Activated naive CD4-positive, alpha-beta T cell treated with anti-CD3 and anti-CD28 coated beads, Interleukin-2, amount 50 U/mL, for 24 hours (primary cell): ENCODE measurements around the gene KLF3.
A peak's percentile ranks its signal among the peaks of the same experiment; 100 is the strongest.

Source experiments
- H3K27ac Mint-ChIP-seq: one replicate; pipeline ENCODE4 v1.8.0; 2021; ENCODE audit warnings: mild to moderate bottlenecking, mixed read lengths
- H3K27me3 Mint-ChIP-seq: one replicate; pipeline ENCODE4 v1.8.0; 2021; ENCODE audit warnings: mixed read lengths
- H3K36me3 Mint-ChIP-seq: one replicate; pipeline ENCODE4 v1.8.0; 2021; ENCODE audit warnings: mixed read lengths
- H3K4me1 Mint-ChIP-seq: one replicate; pipeline ENCODE4 v1.8.0; 2021; ENCODE audit warnings: mixed read lengths
- H3K4me3 Mint-ChIP-seq: one replicate; pipeline ENCODE4 v1.8.0; 2021; ENCODE audit warnings: mild to moderate bottlenecking, mixed read lengths
- H3K9me3 Mint-ChIP-seq: one replicate; pipeline ENCODE4 v1.8.0; 2021; ENCODE audit warnings: mixed read lengths

KLF3 gene

DNA sequence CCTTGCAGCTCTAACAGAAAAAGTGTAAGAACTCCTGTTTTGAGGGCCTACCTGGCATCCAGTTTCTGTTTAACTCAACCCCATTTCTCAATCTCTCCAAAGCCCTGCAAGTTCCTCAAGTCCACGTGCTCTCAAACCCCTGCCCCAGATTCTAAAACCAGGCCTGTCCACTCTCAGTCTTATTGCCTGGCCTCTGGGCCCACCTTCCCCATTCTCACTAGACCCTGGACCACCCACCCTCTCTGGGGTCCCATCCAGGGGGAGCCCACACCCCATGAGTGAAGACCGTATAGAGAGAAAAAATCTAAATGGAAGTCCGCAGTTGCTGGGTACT lies 60.4 kb downstream of the KLF3 start:
- no peaks in the 10 kb centered on the region for H3K36me3 Mint-ChIP-seq
- H3K27ac Mint-ChIP-seq = no peak overlapping the region
- H3K27me3 Mint-ChIP-seq = no peaks in the 10 kb centered on the region

GRCh38 chr4:38728631-38729141 lies 64.7 kb downstream of the KLF3 start:
- no peak overlapping the region for H3K4me3 Mint-ChIP-seq
- H3K9me3 Mint-ChIP-seq = peaks cover 2% of the 10 kb centered on the region
- H3K27me3 Mint-ChIP-seq = no peaks in the 10 kb centered on the region
- H3K36me3 Mint-ChIP-seq = no peaks in the 10 kb centered on the region
- H3K4me1 Mint-ChIP-seq = peaks cover 15% of the 10 kb centered on the region
- H3K27ac Mint-ChIP-seq = no peak overlapping the region

More for the DNA sequence above, 60.4 kb downstream of the KLF3 start:
- H3K4me3 Mint-ChIP-seq = no peak overlapping the region
- no peaks in the 10 kb centered on the region for H3K9me3 Mint-ChIP-seq
- H3K4me1 Mint-ChIP-seq = peaks cover 4% of the 10 kb centered on the region

- Mint-ChIP-seq H3K36me3 (no peaks in the 10 kb centered on the region), H3K4me3 (no peak overlapping the region), H3K9me3 (peaks cover 5% of the 10 kb centered on the region), H3K4me1 (peaks cover 20% of the 10 kb centered on the region), H3K27me3 (no peaks in the 10 kb centered on the region), H3K27ac (peak overlapping the region; percentile 35)
These were observed 66.5 kb downstream of the KLF3 start for GRCh38 chr4:38730493-38730829.

- peaks cover 20% of the 10 kb centered on the region for H3K4me1 Mint-ChIP-seq
- H3K27me3 Mint-ChIP-seq = no peaks in the 10 kb centered on the region
- peaks cover 5% of the 10 kb centered on the region for H3K9me3 Mint-ChIP-seq
These were observed 67.0 kb downstream of the KLF3 start for GRCh38 chr4:38730830-38731646.

GRCh38 chr4:38733663-38734062 lies 69.7 kb downstream of the KLF3 start:
- Mint-ChIP-seq H3K9me3 (peaks cover 5% of the 10 kb centered on the region), H3K27ac (peak overlapping the region; percentile 82), H3K27me3 (no peaks in the 10 kb centered on the region), H3K4me3 (no peak overlapping the region), H3K36me3 (no peaks in the 10 kb centered on the region), H3K4me1 (peaks cover 19% of the 10 kb centered on the region)

More at GRCh38 chr4:38730830-38731646, 67.0 kb downstream of the KLF3 start:
- Mint-ChIP-seq H3K36me3 (no peaks in the 10 kb centered on the region), H3K27ac (peak overlapping the region; percentile 35), H3K4me3 (no peak overlapping the region)

DNA sequence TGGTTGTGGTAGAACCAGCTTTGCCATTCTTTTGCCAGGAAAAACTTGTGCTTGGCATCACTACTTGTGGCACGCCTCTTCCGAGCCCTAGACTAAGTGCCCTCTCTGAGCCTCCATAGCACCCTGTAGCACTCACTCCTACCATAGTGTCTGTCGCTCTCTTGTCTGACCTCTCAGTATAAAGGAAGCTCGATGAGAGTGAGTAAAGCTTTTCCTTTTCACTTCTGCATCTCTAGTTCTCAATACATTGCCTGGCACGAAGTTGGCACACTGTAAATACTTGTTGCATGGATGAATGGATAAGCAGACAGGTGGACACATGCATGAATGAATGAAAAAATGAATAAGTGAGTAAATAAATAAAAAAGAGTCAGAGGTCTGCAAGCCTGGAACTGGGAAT lies 70.4 kb downstream of the KLF3 start:
- Mint-ChIP-seq H3K9me3 (peaks cover 5% of the 10 kb centered on the region), H3K36me3 (no peaks in the 10 kb centered on the region), H3K4me1 (peaks cover 16% of the 10 kb centered on the region), H3K27ac (no peak overlapping the region), H3K27me3 (no peaks in the 10 kb centered on the region), H3K4me3 (no peak overlapping the region)

DNA sequence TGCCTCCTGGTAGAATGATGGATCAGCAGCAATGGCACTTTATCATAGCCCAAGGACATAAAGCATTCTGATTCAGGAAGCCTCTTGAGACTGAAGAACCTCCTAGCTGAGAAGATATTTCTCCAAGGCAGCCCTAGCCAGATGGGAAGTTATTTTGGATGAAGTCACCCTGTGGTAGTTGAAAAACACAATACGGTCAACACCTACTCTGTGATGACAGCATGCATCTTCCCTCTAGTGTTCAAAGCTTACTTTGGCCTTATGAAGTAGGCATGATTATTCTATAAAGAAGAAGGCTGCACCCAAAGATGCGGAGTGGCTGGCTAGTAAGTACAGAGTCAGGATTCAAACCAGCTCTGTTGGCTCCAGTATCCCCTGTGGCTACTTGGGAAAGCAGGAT lies 70.9 kb downstream of the KLF3 start:
- Mint-ChIP-seq H3K27me3 (no peaks in the 10 kb centered on the region), H3K4me3 (no peak overlapping the region), H3K36me3 (no peaks in the 10 kb centered on the region), H3K4me1 (peaks cover 16% of the 10 kb centered on the region), H3K9me3 (peaks cover 5% of the 10 kb centered on the region), H3K27ac (no peak overlapping the region)

GRCh38 chr4:38735870-38736269 lies 71.9 kb downstream of the KLF3 start:
- H3K4me3 Mint-ChIP-seq = no peak overlapping the region
- H3K27me3 Mint-ChIP-seq = peaks cover 1% of the 10 kb centered on the region
- no peaks in the 10 kb centered on the region for H3K36me3 Mint-ChIP-seq
- H3K4me1 Mint-ChIP-seq = peaks cover 11% of the 10 kb centered on the region
- H3K9me3 Mint-ChIP-seq = peaks cover 5% of the 10 kb centered on the region
- H3K27ac Mint-ChIP-seq = no peak overlapping the region

DNA sequence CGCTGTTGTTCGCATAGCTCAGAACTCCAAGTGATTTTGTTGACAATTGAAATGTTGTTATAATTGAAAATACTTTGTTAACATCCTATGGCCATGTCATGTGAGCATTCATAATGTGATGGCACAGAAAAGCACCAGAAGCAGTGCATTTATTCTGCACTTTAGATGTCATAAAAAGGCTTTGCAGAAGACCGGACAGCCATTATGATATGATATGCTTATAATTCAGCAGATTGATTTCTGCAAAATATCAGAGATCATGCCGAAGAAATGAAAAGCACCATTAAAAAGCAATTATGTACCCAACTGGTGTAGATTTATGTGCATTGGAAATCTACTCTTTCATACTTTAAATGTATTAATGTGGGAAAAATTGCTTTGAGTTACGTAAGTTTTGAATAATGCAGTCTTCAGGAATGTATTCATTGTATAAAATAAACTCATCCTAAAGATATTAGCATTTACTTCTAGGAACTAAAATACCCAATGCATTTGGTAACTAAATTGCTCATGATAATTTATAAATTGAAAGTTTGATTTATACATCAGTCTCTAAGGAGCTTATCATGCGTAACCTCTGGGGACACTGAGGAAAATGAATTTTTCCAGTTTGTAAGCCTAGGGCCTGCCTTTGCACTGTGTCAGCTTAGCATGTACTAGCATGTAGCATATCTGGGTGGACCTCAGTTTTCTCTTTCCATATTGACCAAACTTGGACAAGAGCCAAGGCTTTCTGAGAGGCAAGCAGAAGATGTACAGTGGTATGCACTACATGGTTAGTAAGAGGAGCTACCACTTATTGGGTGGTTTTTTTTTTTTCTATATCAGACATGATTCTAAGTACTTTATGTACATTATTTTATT lies 75.2 kb downstream of the KLF3 start:
- Mint-ChIP-seq H3K27ac (no peak overlapping the region), H3K9me3 (no peaks in the 10 kb centered on the region), H3K4me3 (no peak overlapping the region), H3K27me3 (peaks cover 1% of the 10 kb centered on the region), H3K36me3 (no peaks in the 10 kb centered on the region), H3K4me1 (peaks cover 8% of the 10 kb centered on the region)

DNA sequence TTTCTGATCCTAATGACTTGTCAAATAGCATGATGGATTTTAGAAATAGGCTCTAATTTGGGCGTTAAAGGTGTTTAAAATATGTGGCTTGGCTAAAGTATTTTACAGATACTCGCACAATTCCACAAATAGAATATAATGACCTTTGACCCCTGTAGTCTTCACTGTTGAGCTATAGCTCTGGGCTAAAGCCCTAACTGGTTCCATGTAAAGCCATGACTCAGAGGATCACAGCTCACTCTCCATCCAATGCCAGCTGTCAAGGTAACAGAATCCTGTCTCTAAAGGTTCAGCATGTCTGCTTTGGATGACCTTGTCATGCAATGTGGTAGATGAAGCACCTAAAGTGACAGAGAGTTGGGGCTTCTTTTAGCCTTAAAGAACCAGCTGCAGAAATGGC lies 76.3 kb downstream of the KLF3 start:
- Mint-ChIP-seq H3K27ac (no peak overlapping the region), H3K36me3 (no peaks in the 10 kb centered on the region), H3K4me1 (peaks cover 5% of the 10 kb centered on the region), H3K9me3 (no peaks in the 10 kb centered on the region), H3K4me3 (no peak overlapping the region), H3K27me3 (peaks cover 1% of the 10 kb centered on the region)

DNA sequence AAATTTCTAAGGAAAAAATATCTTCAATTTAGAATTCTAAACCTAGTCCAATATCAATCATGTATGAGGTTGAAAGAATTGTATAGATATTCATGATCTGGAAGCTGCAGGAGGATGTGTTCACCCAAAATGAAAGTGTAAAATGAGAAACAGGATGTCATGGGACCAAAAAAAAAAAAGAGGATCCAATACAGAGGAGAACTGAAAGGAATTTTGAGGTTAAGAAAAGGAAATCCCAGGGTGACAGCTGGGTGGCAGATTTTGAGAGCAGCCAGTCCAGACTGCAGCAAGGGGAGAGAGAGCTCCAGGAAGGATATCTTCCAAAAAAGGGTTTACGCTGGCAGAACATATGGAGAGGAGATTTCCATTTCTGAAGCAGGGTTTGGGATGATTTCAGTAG lies 79.9 kb downstream of the KLF3 start:
- Mint-ChIP-seq H3K9me3 (peaks cover 12% of the 10 kb centered on the region), H3K27ac (no peak overlapping the region), H3K4me3 (no peak overlapping the region), H3K27me3 (peaks cover 1% of the 10 kb centered on the region), H3K36me3 (peaks cover 6% of the 10 kb centered on the region), H3K4me1 (peaks cover 5% of the 10 kb centered on the region)

- H3K36me3 Mint-ChIP-seq = peaks cover 6% of the 10 kb centered on the region
- H3K4me3 Mint-ChIP-seq = no peak overlapping the region
- no peaks in the 10 kb centered on the region for H3K27me3 Mint-ChIP-seq
- H3K27ac Mint-ChIP-seq = no peak overlapping the region
- peaks cover 5% of the 10 kb centered on the region for H3K4me1 Mint-ChIP-seq
- peaks cover 12% of the 10 kb centered on the region for H3K9me3 Mint-ChIP-seq
These were observed 81.9 kb downstream of the KLF3 start for GRCh38 chr4:38745881-38746280.

DNA sequence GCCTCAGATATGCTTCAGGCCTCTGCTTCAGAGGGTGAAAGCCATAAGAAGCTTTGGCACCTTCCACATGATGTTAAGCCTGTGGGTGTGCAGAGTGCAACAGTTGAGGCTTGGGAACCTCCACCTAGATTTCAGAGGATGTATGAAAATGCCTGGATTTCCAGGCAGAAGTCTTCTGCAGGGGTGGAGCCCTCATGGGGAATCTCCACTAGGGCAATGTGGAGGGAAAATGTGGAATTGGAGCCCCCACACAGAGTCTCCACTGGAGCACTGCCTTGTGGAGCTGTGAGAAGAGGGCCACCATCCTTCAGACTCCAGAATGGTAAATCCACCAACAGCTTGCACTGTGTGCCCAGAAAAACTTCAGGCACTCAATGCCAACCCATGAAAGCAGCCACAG lies 83.6 kb downstream of the KLF3 start:
- Mint-ChIP-seq H3K4me3 (no peak overlapping the region), H3K36me3 (peaks cover 6% of the 10 kb centered on the region), H3K9me3 (peaks cover 12% of the 10 kb centered on the region), H3K27me3 (no peaks in the 10 kb centered on the region), H3K4me1 (peaks cover 5% of the 10 kb centered on the region), H3K27ac (no peak overlapping the region)

- Mint-ChIP-seq H3K36me3 (peaks cover 6% of the 10 kb centered on the region), H3K9me3 (peaks cover 12% of the 10 kb centered on the region), H3K27ac (no peak overlapping the region)
These were observed 85.3 kb downstream of the KLF3 start for GRCh38 chr4:38749336-38749735.

More at GRCh38 chr4:38749336-38749735, 85.3 kb downstream of the KLF3 start:
- Mint-ChIP-seq H3K4me1 (no peaks in the 10 kb centered on the region), H3K4me3 (no peak overlapping the region), H3K27me3 (no peaks in the 10 kb centered on the region)
